ENCODE data around the gene FAM210B. TPM values are rescaled to one million over a fixed set of nuclear protein-coding genes. Genes with fewer than 3 reads are reported as not detected.
A peak's percentile ranks its signal among the peaks of the same experiment; 100 is the strongest.

The FAM210B gene
- total and polyA plus RNA-seq, 2 experiments from 2014 or later, result 64.2 to 101 TPM

GRCh38 chr20:56412949-56413348 lies 54.2 kb downstream of the FAM210B start:
- no peak for DNase-seq (ENCODE audit: low read depth in 1 of 2, low spot score in 1 of 2)
- Histone ChIP-seq H3K9me3 (ENCODE audit: low read depth) (no peaks in the 10 kb centered on the region), H3K27me3 (no peaks in the 10 kb centered on the region), H3K4me3 (no peak overlapping the region), H3K27ac (no peak overlapping the region), H3K4me1 (ENCODE audit: low read depth) (no peaks in the 10 kb centered on the region), H3K36me3 (peaks cover 9% of the 10 kb centered on the region)
- no peak for TF ChIP-seq CTCF (IDR thresholded peaks at IDR 0.05; ENCODE audit: low read depth, low read length)

- H3K27me3 ChIP-seq, result no peaks in the 10 kb centered on the region
- no peak for TF ChIP-seq CTCF (IDR thresholded peaks at IDR 0.05; ENCODE audit: low read depth, low read length)
- no peaks in the 10 kb centered on the region for H3K36me3 ChIP-seq
- H3K27ac ChIP-seq, result no peak overlapping the region
- peak in 1 of 2 donors; percentile 69 for DNase-seq (ENCODE audit: low read depth in 1 of 2, low spot score in 1 of 2)
- no peak overlapping the region for H3K4me3 ChIP-seq
- no peaks in the 10 kb centered on the region for H3K9me3 ChIP-seq (ENCODE audit: low read depth)
- H3K4me1 ChIP-seq (ENCODE audit: low read depth), result no peaks in the 10 kb centered on the region
These were observed 56.3 kb downstream of the FAM210B start for GRCh38 chr20:56414842-56415765.

GRCh38 chr20:56417402-56417801 lies 58.6 kb downstream of the FAM210B start:
- DNase-seq (ENCODE audit: low read depth in 1 of 2, low spot score in 1 of 2), result no peak
- Histone ChIP-seq H3K27ac (no peak overlapping the region), H3K27me3 (no peaks in the 10 kb centered on the region), H3K36me3 (no peaks in the 10 kb centered on the region), H3K4me1 (ENCODE audit: low read depth) (no peaks in the 10 kb centered on the region), H3K4me3 (no peak overlapping the region), H3K9me3 (ENCODE audit: low read depth) (no peaks in the 10 kb centered on the region)
- no peak for TF ChIP-seq CTCF (IDR thresholded peaks at IDR 0.05; ENCODE audit: low read depth, low read length)

- Histone ChIP-seq H3K4me1 (ENCODE audit: low read depth) (no peaks in the 10 kb centered on the region), H3K9me3 (ENCODE audit: low read depth) (no peaks in the 10 kb centered on the region), H3K36me3 (no peaks in the 10 kb centered on the region), H3K27me3 (no peaks in the 10 kb centered on the region), H3K4me3 (no peak overlapping the region), H3K27ac (no peak overlapping the region)
- no peak for TF ChIP-seq CTCF (IDR thresholded peaks at IDR 0.05; ENCODE audit: low read depth, low read length)
- DNase-seq (ENCODE audit: low read depth in 1 of 2, low spot score in 1 of 2), result no peak
These were observed 59.1 kb downstream of the FAM210B start for GRCh38 chr20:56417911-56418310.

Other genes with a start within 250 kb of the FAM210B start
- gene MC3R, start 110.2 kb upstream of the FAM210B start, total RNA-seq, result not detected in 2 replicates
- gene MC3R, start 110.2 kb upstream of the FAM210B start, polyA plus RNA-seq, result not detected in 2 replicates
- 16.1 and 58.2 TPM in 2 replicates for gene AURKA, start 33.2 kb downstream of the FAM210B start, total RNA-seq
- gene AURKA, start 33.2 kb downstream of the FAM210B start, polyA plus RNA-seq, result 28.8 and 97.3 TPM in 2 replicates
- gene CSTF1, start 33.7 kb downstream of the FAM210B start, total RNA-seq, result 39.5 and 46.4 TPM in 2 replicates
- 34.9 and 46.8 TPM in 2 replicates for gene CSTF1, start 33.7 kb downstream of the FAM210B start, polyA plus RNA-seq
- 0.07 and 0.12 TPM in 2 replicates for gene CASS4, start 53.3 kb downstream of the FAM210B start, total RNA-seq
- not detected in 2 replicates for gene CASS4, start 53.3 kb downstream of the FAM210B start, polyA plus RNA-seq
- 58.0 and 58.2 TPM in 2 replicates for gene RTF2, start 109.7 kb downstream of the FAM210B start, total RNA-seq
- 110 and 139 TPM in 2 replicates for gene RTF2, start 109.7 kb downstream of the FAM210B start, polyA plus RNA-seq
- gene FAM209A, start 165.8 kb downstream of the FAM210B start, total RNA-seq, result not detected in 2 replicates
- 0.15 TPM in 1 of 2 replicates, not detected in the other for gene FAM209A, start 165.8 kb downstream of the FAM210B start, polyA plus RNA-seq
- gene FAM209B, start 174.3 kb downstream of the FAM210B start, total RNA-seq, result not detected in 2 replicates
- 0.26 and 0.49 TPM in 2 replicates for gene FAM209B, start 174.3 kb downstream of the FAM210B start, polyA plus RNA-seq